Measurements from ENCODE around the gene CD248.

The CD248 gene

GRCh38 chr11:66339686-66340483 lies 23.0 kb upstream of the CD248 start:
- Histone ChIP-seq H3K36me3 (ENCODE audit: control insufficient read depth, insufficient read depth, low read length) (peaks cover 25% of the 10 kb centered on the region), H3K4me3 (ENCODE audit: low read length) (no peak overlapping the region), H3K27ac (ENCODE audit: low read length) (no peak overlapping the region), H3K9me3 (ENCODE audit: control insufficient read depth, insufficient read depth, low read length) (no peaks in the 10 kb centered on the region), H3K27me3 (ENCODE audit: control insufficient read depth, insufficient read depth, low read length) (no peaks in the 10 kb centered on the region), H3K4me1 (ENCODE audit: control insufficient read depth, insufficient read depth, low read length) (peaks cover 5% of the 10 kb centered on the region; the same call in 1 of the 2 replicates)
- no peak for DNase-seq (ENCODE audit: low read depth, low spot score)
- WGBS (ENCODE audit: insufficient coverage, insufficient read length), result no CpG with 5 or more reads among the region's 14 CpGs

- whole genome bisulfite sequencing (ENCODE audit: insufficient coverage, insufficient read length), result no CpG with 5 or more reads among the region's 6 CpGs
- Histone ChIP-seq H3K27me3 (ENCODE audit: control insufficient read depth, insufficient read depth, low read length) (no peaks in the 10 kb centered on the region), H3K9me3 (ENCODE audit: control insufficient read depth, insufficient read depth, low read length) (no peaks in the 10 kb centered on the region), H3K4me3 (ENCODE audit: low read length) (no peak overlapping the region), H3K27ac (ENCODE audit: low read length) (no peak overlapping the region), H3K36me3 (ENCODE audit: control insufficient read depth, insufficient read depth, low read length) (peaks cover 25% of the 10 kb centered on the region), H3K4me1 (ENCODE audit: control insufficient read depth, insufficient read depth, low read length) (peaks cover 5% of the 10 kb centered on the region; the same call in 1 of the 2 replicates)
- no peak for DNase-seq (ENCODE audit: low read depth, low spot score)
Measured at GRCh38 chr11:66339162-66339675, 22.4 kb upstream of the CD248 start.

- H3K36me3 ChIP-seq (ENCODE audit: control insufficient read depth, insufficient read depth, low read length), result peaks cover 25% of the 10 kb centered on the region
- no peak overlapping the region for H3K27ac ChIP-seq (ENCODE audit: low read length)
- no peak overlapping the region for H3K4me3 ChIP-seq (ENCODE audit: low read length)
- no peak for DNase-seq (ENCODE audit: low read depth, low spot score)
- peaks cover 5% of the 10 kb centered on the region; the same call in 1 of the 2 replicates for H3K4me1 ChIP-seq (ENCODE audit: control insufficient read depth, insufficient read depth, low read length)
- no CpG with 5 or more reads among the region's 17 CpGs for WGBS (ENCODE audit: insufficient coverage, insufficient read length)
- no peaks in the 10 kb centered on the region for H3K9me3 ChIP-seq (ENCODE audit: control insufficient read depth, insufficient read depth, low read length)
- H3K27me3 ChIP-seq (ENCODE audit: control insufficient read depth, insufficient read depth, low read length), result no peaks in the 10 kb centered on the region
Measured at GRCh38 chr11:66338276-66339161, 21.7 kb upstream of the CD248 start.

GRCh38 chr11:66337103-66337899 lies 20.5 kb upstream of the CD248 start:
- no peak overlapping the region for H3K27ac ChIP-seq (ENCODE audit: low read length)
- no peaks in the 10 kb centered on the region for H3K9me3 ChIP-seq (ENCODE audit: control insufficient read depth, insufficient read depth, low read length)
- peaks cover 28% of the 10 kb centered on the region for H3K36me3 ChIP-seq (ENCODE audit: control insufficient read depth, insufficient read depth, low read length)
- H3K4me3 ChIP-seq (ENCODE audit: low read length), result no peak overlapping the region
- no peaks in the 10 kb centered on the region for H3K27me3 ChIP-seq (ENCODE audit: control insufficient read depth, insufficient read depth, low read length)
- H3K4me1 ChIP-seq (ENCODE audit: control insufficient read depth, insufficient read depth, low read length), result peaks cover 5% of the 10 kb centered on the region; the same call in 1 of the 2 replicates
- no CpG with 5 or more reads among the region's 18 CpGs for WGBS (ENCODE audit: insufficient coverage, insufficient read length)
- no peak for DNase-seq (ENCODE audit: low read depth, low spot score)

GRCh38 chr11:66336234-66337102 lies 19.6 kb upstream of the CD248 start, which contains the start of gene RIN1:
TSS of gene RIN1 (minus strand) at chr11:66336434. CDS start at chr11:66336402, 32 bp downstream.
- Histone ChIP-seq H3K27me3 (ENCODE audit: control insufficient read depth, insufficient read depth, low read length) (no peaks in the 10 kb centered on the region), H3K9me3 (ENCODE audit: control insufficient read depth, insufficient read depth, low read length) (no peaks in the 10 kb centered on the region), H3K36me3 (ENCODE audit: control insufficient read depth, insufficient read depth, low read length) (peaks cover 23% of the 10 kb centered on the region), H3K27ac (ENCODE audit: low read length) (no peak within 1 kb of the TSS), H3K4me3 (ENCODE audit: low read length) (peak within 1 kb of the TSS; percentile 0; the same call in 1 of the 2 replicates), H3K4me1 (ENCODE audit: control insufficient read depth, insufficient read depth, low read length) (peaks cover 5% of the 10 kb centered on the region; the same call in 1 of the 2 replicates)
- WGBS (ENCODE audit: insufficient coverage, insufficient read length), result no CpG with 5 or more reads among the region's 22 CpGs
- no peak for DNase-seq (ENCODE audit: low read depth, low spot score)

GRCh38 chr11:66335531-66336233 lies 18.8 kb upstream of the CD248 start:
- peaks cover 20% of the 10 kb centered on the region; the same call in 1 of the 2 replicates for H3K36me3 ChIP-seq (ENCODE audit: control insufficient read depth, insufficient read depth, low read length)
- H3K4me3 ChIP-seq (ENCODE audit: low read length), result peak overlapping the region; percentile 0; the same call in 1 of the 2 replicates
- no peak overlapping the region for H3K27ac ChIP-seq (ENCODE audit: low read length)
- DNase-seq (ENCODE audit: low read depth, low spot score), result no peak
- no peaks in the 10 kb centered on the region for H3K9me3 ChIP-seq (ENCODE audit: control insufficient read depth, insufficient read depth, low read length)
- H3K4me1 ChIP-seq (ENCODE audit: control insufficient read depth, insufficient read depth, low read length), result peaks cover 5% of the 10 kb centered on the region; the same call in 1 of the 2 replicates
- WGBS (ENCODE audit: insufficient coverage, insufficient read length), result no CpG with 5 or more reads among the region's 35 CpGs
- no peaks in the 10 kb centered on the region for H3K27me3 ChIP-seq (ENCODE audit: control insufficient read depth, insufficient read depth, low read length)

GRCh38 chr11:66334605-66335442 lies 18.0 kb upstream of the CD248 start:
- no CpG with 5 or more reads among the region's 42 CpGs for WGBS (ENCODE audit: insufficient coverage, insufficient read length)

GRCh38 chr11:66333896-66334604 lies 17.2 kb upstream of the CD248 start:
- H3K27ac ChIP-seq (ENCODE audit: low read length), result no peak overlapping the region
- WGBS (ENCODE audit: insufficient coverage, insufficient read length), result no CpG with 5 or more reads among the region's 29 CpGs

More at GRCh38 chr11:66334605-66335442, 18.0 kb upstream of the CD248 start:
- H3K27me3 ChIP-seq (ENCODE audit: control insufficient read depth, insufficient read depth, low read length), result no peaks in the 10 kb centered on the region
- no peak overlapping the region for H3K4me3 ChIP-seq (ENCODE audit: low read length)
- peaks cover 5% of the 10 kb centered on the region; the same call in 1 of the 2 replicates for H3K4me1 ChIP-seq (ENCODE audit: control insufficient read depth, insufficient read depth, low read length)
- H3K9me3 ChIP-seq (ENCODE audit: control insufficient read depth, insufficient read depth, low read length), result no peaks in the 10 kb centered on the region
- peaks cover 14% of the 10 kb centered on the region; the same call in 1 of the 2 replicates for H3K36me3 ChIP-seq (ENCODE audit: control insufficient read depth, insufficient read depth, low read length)
- no peak overlapping the region for H3K27ac ChIP-seq (ENCODE audit: low read length)
- no peak for DNase-seq (ENCODE audit: low read depth, low spot score)

More at GRCh38 chr11:66333896-66334604, 17.2 kb upstream of the CD248 start:
- H3K4me1 ChIP-seq (ENCODE audit: control insufficient read depth, insufficient read depth, low read length), result peaks cover 5% of the 10 kb centered on the region; the same call in 1 of the 2 replicates
- no peaks in the 10 kb centered on the region for H3K9me3 ChIP-seq (ENCODE audit: control insufficient read depth, insufficient read depth, low read length)
- H3K36me3 ChIP-seq (ENCODE audit: control insufficient read depth, insufficient read depth, low read length), result peaks cover 13% of the 10 kb centered on the region; the same call in 1 of the 2 replicates
- no peak for DNase-seq (ENCODE audit: low read depth, low spot score)
- no peaks in the 10 kb centered on the region for H3K27me3 ChIP-seq (ENCODE audit: control insufficient read depth, insufficient read depth, low read length)
- no peak overlapping the region for H3K4me3 ChIP-seq (ENCODE audit: low read length)

Data from iPS DF 6.9 (cell line).